K562 (cell line): Measurements from ENCODE around the gene GPAT2. TPM values are rescaled to one million over a fixed set of nuclear protein-coding genes. Genes with fewer than 3 reads are reported as not detected.
"Not testable (repeated sequence)": the region's sequence is repeated elsewhere in the genome, so short reads cannot be mapped to it uniquely, and the experiment has no call there.

ENCODE experiments used
- ATAC-seq: fragments of 200-7000 bp; cut with Tn5 transposase; 3 replicates; pipeline ENCODE4 v1.9.1; 2020; ENCODE audit warnings: moderate library complexity
- BruUV-seq: library from RNA; stranded (reverse); fragments of 400-500 nt; replicated peaks from 2 replicates; lab custom pipeline; 2021; lab: Mats Ljungman, UMichigan
- CTCF ChIA-PET: fragments of 300-600 bp; formaldehyde crosslinking; extraction: SDS; loops from one replicate; lab custom pipeline; 2021; ENCODE audit warnings: low intra/inter-chr PET ratio; lab: Yijun Ruan, JAX
- POLR2A ChIA-PET: fragments of 300-600, 350-650 bp; sonication (Branson Sonifier 250); formaldehyde crosslinking; extraction: SDS; loops from one replicate; lab custom pipeline; 2021; ENCODE audit warnings: antibody characterized with exemption, inconsistent platforms; lab: Yijun Ruan, JAX
- DNase-seq, 4 experiments: peaks; one replicate each; pipeline versions ENCODE4 v3.0.0 to v3.0.0-alpha.2; 2011 to 2018; ENCODE audit warnings: low spot score in 3 of 4, mixed read lengths in 3 of 4; ENCODE audit errors: extremely low read depth in 1 of 4
- FAIRE-seq: peaks from 2 replicates; lab custom pipeline; 2011; peaks lifted over from hg19 to GRCh38; lab: Jason Lieb, UNC
- H2AFZ ChIP-seq: 2 replicates; pipeline ENCODE4 v1.6.0; 2011; ENCODE audit warnings: low read depth, low read length, control low read depth, inconsistent platforms
- H3K27ac ChIP-seq: fragments of 200-600 bp; 3 replicates; pipeline ENCODE4 v1.8.0; 2011; ENCODE audit warnings: low read depth, mild to moderate bottlenecking, control low read depth, inconsistent platforms, low read length, moderate library complexity, mixed read lengths; ENCODE audit errors: extremely low read depth
- H3K27me3 ChIP-seq, 2 experiments: fragments of 300-600 bp in 1 of 2; 2 replicates in 1 of 2; 3 replicates in 1 of 2; pipeline versions ENCODE4 v1.6.0 to v1.8.0; 2011; ENCODE audit warnings: inconsistent platforms in 2 of 2, low read length in 2 of 2, mild to moderate bottlenecking in 1 of 2, mixed read lengths in 1 of 2, moderate library complexity in 1 of 2; ENCODE audit not compliant: control insufficient read depth in 2 of 2, insufficient read depth in 2 of 2
- H3K36me3 ChIP-seq: fragments of 300-600 bp; 3 replicates; pipeline ENCODE4 v1.8.0; 2011; ENCODE audit warnings: mild to moderate bottlenecking, low read length, inconsistent platforms; ENCODE audit not compliant: control insufficient read depth, insufficient read depth
- H3K4me1 ChIP-seq, 2 experiments: fragments of 200-600 bp in 1 of 2; replicated peaks in 1 of 2; 2 replicates in 1 of 2; 3 replicates in 1 of 2; pipeline versions ENCODE4 v1.5.1 to v1.8.0; 2011; ENCODE audit warnings: inconsistent platforms in 2 of 2, low read length in 2 of 2, mild to moderate bottlenecking in 1 of 2, mixed read lengths in 1 of 2, moderate library complexity in 1 of 2; ENCODE audit not compliant: control insufficient read depth in 2 of 2, insufficient read depth in 2 of 2
- H3K4me2 ChIP-seq: 2 replicates; pipeline ENCODE4 v1.6.1; 2011; ENCODE audit warnings: low read length, control low read depth, inconsistent platforms, mixed read lengths; ENCODE audit not compliant: insufficient read depth
- H3K4me3 ChIP-seq: fragments of 200-600 bp; sonication (generic), shearing (Covaris generic); 2 replicates; pipeline ENCODE4 v1.5.1; 2016; ENCODE audit warnings: control low read depth, inconsistent platforms
- H3K79me2 ChIP-seq: fragments of 200-600 bp; 3 replicates; pipeline ENCODE4 v1.8.0; 2011; ENCODE audit warnings: low read length, inconsistent platforms; ENCODE audit not compliant: control insufficient read depth, insufficient read depth
- H3K9ac ChIP-seq, 2 experiments: 2 replicates each; pipeline versions ENCODE4 v1.6.0 to v1.6.1; 2011; ENCODE audit warnings: low read depth in 2 of 2, low read length in 2 of 2, control low read depth in 1 of 2, inconsistent platforms in 1 of 2, mild to moderate bottlenecking in 1 of 2, mixed read lengths in 1 of 2; ENCODE audit not compliant: insufficient read depth in 1 of 2
- H3K9me1 ChIP-seq: one replicate; pipeline ENCODE4 v1.6.0; 2011; ENCODE audit warnings: inconsistent platforms, mild to moderate bottlenecking, low read length, moderate library complexity; ENCODE audit not compliant: control insufficient read depth, insufficient read depth
- H3K9me3 ChIP-seq: replicated peaks from 2 replicates; pipeline ENCODE4 v1.5.1; 2011; ENCODE audit warnings: low read depth, low read length, inconsistent platforms; ENCODE audit not compliant: control insufficient read depth, insufficient read depth
- H4K20me1 ChIP-seq: replicated peaks from 2 replicates; pipeline ENCODE4 v1.6.1; 2011; ENCODE audit warnings: low read length, inconsistent platforms, mixed read lengths; ENCODE audit not compliant: control insufficient read depth, insufficient read depth
- ARID2 ChIP-seq: fragments of 450-650 bp; IDR thresholded peaks from 2 replicates; pipeline ENCODE4 v1.6.1; 2017; ENCODE audit warnings: antibody characterized with exemption, mild to moderate bottlenecking
- CC2D1A ChIP-seq: fragments of 450-650 bp; IDR thresholded peaks from 2 replicates; pipeline ENCODE4 v1.6.1; 2017; ENCODE audit warnings: mild to moderate bottlenecking
- KLF16 ChIP-seq: IDR thresholded peaks from 2 replicates; pipeline ENCODE4 v1.6.1; 2016; ENCODE audit warnings: antibody characterized with exemption
- POLR2G ChIP-seq: fragments of 200-400 bp; formaldehyde crosslinking; IDR thresholded peaks from 2 replicates; pipeline ENCODE4 v1.6.1; 2017; ENCODE audit warnings: low read depth, mild to moderate bottlenecking, antibody characterized with exemption, low read length, moderate library complexity
- RAD21 ChIP-seq, 2 experiments: fragments of 250-450 bp in 1 of 2; fragments of 450-650 bp in 1 of 2; sonication (Bioruptor Pico) in 1 of 2; formaldehyde crosslinking in 1 of 2; IDR thresholded peaks in 1 of 2; conservative IDR thresholded peaks in 1 of 2; 2 replicates each; pipeline versions ENCODE4 v1.4.0 to v1.8.0; 2020 to 2022; ENCODE audit warnings: mild to moderate bottlenecking in 2 of 2, moderate library complexity in 1 of 2
- SMC3 ChIP-seq: conservative IDR thresholded peaks from 2 replicates; pipeline ENCODE4 v1.6.1; 2011; ENCODE audit warnings: low read depth, low read length, improper control_type of control experiment; ENCODE audit not compliant: insufficient read depth
- SP1 ChIP-seq: sonication (generic); formaldehyde crosslinking; IDR thresholded peaks from 2 replicates; pipeline ENCODE4 v1.8.1; 2022; ENCODE audit warnings: mild to moderate bottlenecking, missing genetic modification reagents
- STAG1 ChIP-seq: sonication (generic); formaldehyde crosslinking; IDR thresholded peaks from 2 replicates; pipeline ENCODE4 v1.5.0; 2020; ENCODE audit warnings: missing genetic modification reagents, borderline replicate concordance
- WGBS: fragments of 100-300 bp; shearing (Covaris generic); methylation state at CpG from one replicate; pipeline ENCODE4 v1.1.6; 2016; ENCODE audit warnings: low coverage, mixed read lengths; ENCODE audit not compliant: insufficient coverage; ENCODE audit errors: missing lambda C conversion rate; 5-methylcytosine and 5-hydroxymethylcytosine counted together
- in situ Hi-C: fragments of 300-500 bp; cut with MboI; formaldehyde crosslinking; loops from 4 replicates; pipeline ENCODE4 v1.15.0; 2018; ENCODE audit warnings: inconsistent platforms, mixed read lengths
- intact Hi-C: fragments of 100-400 bp; cut with micrococcal nuclease; formaldehyde crosslinking; loops from 2 replicates; pipeline ENCODE4 v1.14.2; 2022
- polyA plus RNA-seq, 8 experiments: library from polyadenylated mRNA; depleted of rRNA in 4 of 8; stranded (reverse) in 5 of 8; unstranded in 3 of 8; fragments of >200 nt; fragmentation: Nextera tagmentation in 2 of 8; fragmentation: Illumina TruSeq in 1 of 8; extraction: Ambion mirVana in 2 of 8; extraction: Trizol in 1 of 8; gene quantifications; 2 replicates each; pipeline versions ENCODE4 v1.2.1 to v1.2.3, GENCODE V29; 2011 to 2014; ENCODE audit warnings: inconsistent platforms in 1 of 8, missing spikeins in 1 of 8
- total RNA-seq, 7 experiments: library from RNA; depleted of rRNA in 6 of 7; stranded (reverse); fragments of >200 nt in 6 of 7; fragmentation: Illumina TruSeq in 2 of 7; extraction: Trizol in 2 of 7; gene quantifications; 2 replicates each; pipeline versions ENCODE4 v1.2.1 to v1.2.3, GENCODE V29; 2011 to 2021; ENCODE audit warnings: low replicate concordance in 1 of 7
- TF ChIP-seq, protein P1 (sequence below): sonication (generic); formaldehyde crosslinking; IDR thresholded peaks from 2 replicates; pipeline ENCODE4 v1.8.0; 2022; ENCODE audit warnings: missing genetic modification reagents, mild to moderate bottlenecking, moderate library complexity, borderline replicate concordance
- TF ChIP-seq, protein P2 (sequence below): sonication (generic); formaldehyde crosslinking; IDR thresholded peaks from 2 replicates; pipeline ENCODE4 v1.8.1; 2023; ENCODE audit warnings: mild to moderate bottlenecking, missing genetic modification reagents
- TF ChIP-seq, protein P3 (sequence below): fragments of 450-650 bp; formaldehyde crosslinking; IDR thresholded peaks from 2 replicates; pipeline ENCODE4 v1.4.0; 2020; ENCODE audit warnings: mild to moderate bottlenecking, moderate library complexity

The GPAT2 gene
- total and polyA plus RNA-seq, 9 of the 15 experiments (the other 6 are each of a cell fraction or from before 2014, with no cell fraction given) = 0.01 to 1.2 (median 0.22) TPM; not detected in 3

DNA sequence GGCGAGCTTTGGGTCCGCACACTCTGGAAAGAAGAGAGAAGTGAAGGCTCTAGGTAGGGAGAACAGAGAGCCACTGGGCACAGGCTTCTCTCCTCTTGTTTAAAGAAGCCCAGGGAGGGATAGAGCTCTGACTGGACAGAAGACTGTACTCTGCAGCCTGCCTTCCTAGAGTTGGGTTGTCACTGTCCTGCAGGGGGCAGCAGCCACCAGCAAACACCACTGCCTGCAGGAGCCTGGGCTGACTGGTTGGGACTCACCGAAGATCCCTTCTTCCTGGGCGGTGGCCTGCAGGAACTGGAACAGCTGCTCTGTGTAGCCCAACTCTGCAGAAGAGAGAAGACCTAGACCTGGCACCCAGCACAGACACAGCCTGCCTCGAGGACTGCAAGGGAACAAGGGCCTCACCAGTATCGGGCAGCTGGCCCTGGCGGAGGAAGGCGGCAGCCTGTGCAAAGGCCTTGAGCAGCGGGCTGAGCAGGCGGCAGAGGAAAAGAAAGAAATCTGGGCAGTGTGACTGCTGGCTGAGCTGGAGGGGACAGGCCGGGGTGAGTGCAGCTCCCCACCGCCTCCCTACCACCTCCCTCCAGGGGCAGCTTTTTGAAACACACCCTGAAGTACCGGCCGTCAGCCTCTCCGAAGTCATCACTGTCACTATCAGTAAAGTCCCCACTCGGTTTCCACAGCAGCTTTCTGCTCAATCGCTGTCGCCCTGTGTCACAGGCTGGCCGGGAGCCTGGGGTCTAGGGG is 11.8 kb downstream of the GPAT2 start:
- H3K36me3 ChIP-seq, H3K27ac ChIP-seq, H3K4me2 ChIP-seq, intact Hi-C loops, H3K79me2 ChIP-seq, H3K9me3 ChIP-seq, H3K27me3 ChIP-seq, H3K9ac ChIP-seq, H3K9me1 ChIP-seq, H4K20me1 ChIP-seq, H3K4me3 ChIP-seq, BruUV-seq, H2AFZ ChIP-seq: not testable (repeated sequence)
- ChIA-PET POLR2A (interaction anchor here (0.5 to 0.7 kb wide), 2 partner anchors 240 to 355 kb away, joined by 3 read pairs; no protein-coding TSS in a partner anchor), CTCF (interaction anchor here (0.6 to 1.8 kb wide), 3 partner anchors 94 to 1089 kb away, joined by 3 to 12 read pairs (median 4); partner anchors contain the start of gene ADRA2B)
- peak; percentile 96 for ATAC-seq
- DNase-seq = peak; percentile 65 to 85 (median 72)
- in situ Hi-C loops = loop anchor here (5.0 to 25.0 kb wide), 3 partner anchors 89 to 489 kb away; partner anchors contain the start of gene NEURL3
- 21% methylated on average over 13 of the region's 19 CpGs for WGBS
- peak; percentile 87 for FAIRE-seq
- H3K4me1 ChIP-seq = peaks cover 0 to 13% of the 10 kb centered on the region in 2 experiments; a peak in 2 of 5 replicates
- TF ChIP-seq CC2D1A = 0 out of 2 replicates have a peak, but pooled peaks have one; percentile 26
- peak; percentile 53; the same call in 1 of the 2 replicates for TF ChIP-seq ARID2
- peak; percentile 81; the same call in 1 of the 2 replicates for TF ChIP-seq STAG1 (CRISPR knock-in tag)
- TF ChIP-seq SMC3 = peak; percentile 74
- 0 out of 2 replicates have a peak, but pooled peaks have one; percentile 32 for TF ChIP-seq POLR2G
- TF ChIP-seq, protein P1, sequence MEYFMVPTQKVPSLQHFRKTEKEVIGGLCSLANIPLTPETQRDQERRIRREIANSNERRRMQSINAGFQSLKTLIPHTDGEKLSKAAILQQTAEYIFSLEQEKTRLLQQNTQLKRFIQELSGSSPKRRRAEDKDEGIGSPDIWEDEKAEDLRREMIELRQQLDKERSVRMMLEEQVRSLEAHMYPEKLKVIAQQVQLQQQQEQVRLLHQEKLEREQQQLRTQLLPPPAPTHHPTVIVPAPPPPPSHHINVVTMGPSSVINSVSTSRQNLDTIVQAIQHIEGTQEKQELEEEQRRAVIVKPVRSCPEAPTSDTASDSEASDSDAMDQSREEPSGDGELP (CRISPR knock-in tag) = peak; percentile 34; the same call in 1 of the 2 replicates
- 0 out of 2 replicates have a peak, but pooled peaks have one; percentile 33 for TF ChIP-seq SP1 (CRISPR knock-in tag)
- TF ChIP-seq, protein P2, sequence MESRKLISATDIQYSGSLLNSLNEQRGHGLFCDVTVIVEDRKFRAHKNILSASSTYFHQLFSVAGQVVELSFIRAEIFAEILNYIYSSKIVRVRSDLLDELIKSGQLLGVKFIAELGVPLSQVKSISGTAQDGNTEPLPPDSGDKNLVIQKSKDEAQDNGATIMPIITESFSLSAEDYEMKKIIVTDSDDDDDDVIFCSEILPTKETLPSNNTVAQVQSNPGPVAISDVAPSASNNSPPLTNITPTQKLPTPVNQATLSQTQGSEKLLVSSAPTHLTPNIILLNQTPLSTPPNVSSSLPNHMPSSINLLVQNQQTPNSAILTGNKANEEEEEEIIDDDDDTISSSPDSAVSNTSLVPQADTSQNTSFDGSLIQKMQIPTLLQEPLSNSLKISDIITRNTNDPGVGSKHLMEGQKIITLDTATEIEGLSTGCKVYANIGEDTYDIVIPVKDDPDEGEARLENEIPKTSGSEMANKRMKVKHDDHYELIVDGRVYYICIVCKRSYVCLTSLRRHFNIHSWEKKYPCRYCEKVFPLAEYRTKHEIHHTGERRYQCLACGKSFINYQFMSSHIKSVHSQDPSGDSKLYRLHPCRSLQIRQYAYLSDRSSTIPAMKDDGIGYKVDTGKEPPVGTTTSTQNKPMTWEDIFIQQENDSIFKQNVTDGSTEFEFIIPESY (CRISPR knock-in tag) = 0 out of 2 replicates have a peak, but pooled peaks have one; percentile 48
- peak; percentile 81 to 89 for TF ChIP-seq RAD21 (CRISPR knock-in tag; conservative IDR thresholded peaks at IDR 0.05 in 1 of 2, IDR thresholded peaks at IDR 0.05 in 1 of 2)
- TF ChIP-seq KLF16 = peak; percentile 63; the same call in 1 of the 2 replicates
- TF ChIP-seq, protein P3, sequence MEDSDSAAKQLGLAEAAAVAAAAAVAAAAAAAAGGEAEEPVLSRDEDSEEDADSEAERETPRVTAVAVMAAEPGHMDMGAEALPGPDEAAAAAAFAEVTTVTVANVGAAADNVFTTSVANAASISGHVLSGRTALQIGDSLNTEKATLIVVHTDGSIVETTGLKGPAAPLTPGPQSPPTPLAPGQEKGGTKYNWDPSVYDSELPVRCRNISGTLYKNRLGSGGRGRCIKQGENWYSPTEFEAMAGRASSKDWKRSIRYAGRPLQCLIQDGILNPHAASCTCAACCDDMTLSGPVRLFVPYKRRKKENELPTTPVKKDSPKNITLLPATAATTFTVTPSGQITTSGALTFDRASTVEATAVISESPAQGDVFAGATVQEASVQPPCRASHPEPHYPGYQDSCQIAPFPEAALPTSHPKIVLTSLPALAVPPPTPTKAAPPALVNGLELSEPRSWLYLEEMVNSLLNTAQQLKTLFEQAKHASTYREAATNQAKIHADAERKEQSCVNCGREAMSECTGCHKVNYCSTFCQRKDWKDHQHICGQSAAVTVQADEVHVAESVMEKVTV (CRISPR knock-in tag) = peak; percentile 56
